Adrenal gland (tissue), 19 donors: ENCODE measurements around the gene EFCAB12. TPM values are rescaled to one million over a fixed set of nuclear protein-coding genes. Genes with fewer than 3 reads are reported as not detected.

ENCODE experiments used
- DNase-seq, 7 donors: peaks; one replicate each; pipeline ENCODE4 v3.0.0-alpha.2; 2019 to 2020
- H3K27ac ChIP-seq, 5 donors: fragments of 200-600 bp; sonication (generic) in 4 of 5; 1 replicate in 3 of 5; 2 replicates in 2 of 5; pipeline versions ENCODE4 v1.5.1 to v1.8.0; 2016 to 2020; ENCODE audit warnings: mild to moderate bottlenecking in 1 of 5
- H3K27me3 ChIP-seq: fragments of 200-600 bp; 2 replicates; pipeline ENCODE4 v1.8.0; 2021
- H3K36me3 ChIP-seq, 2 donors: fragments of 200-600 bp; replicated peaks in 1 of 2; 1 replicate in 1 of 2; 2 replicates in 1 of 2; pipeline versions ENCODE4 v1.5.1 to v1.8.0; 2018 to 2022
- H3K4me1 ChIP-seq, 2 donors: fragments of 200-600 bp; replicated peaks in 1 of 2; 1 replicate in 1 of 2; 2 replicates in 1 of 2; pipeline versions ENCODE4 v1.5.1 to v1.8.0; 2018 to 2021
- H3K4me3 ChIP-seq, 4 donors: fragments of 200-600 bp; sonication (generic) in 3 of 4; one replicate each; pipeline ENCODE4 v1.5.1; 2016 to 2018
- H3K9me3 ChIP-seq, 3 donors: fragments of 200-600 bp; sonication (generic) in 1 of 3; replicated peaks in 1 of 3; 1 replicate in 2 of 3; 2 replicates in 1 of 3; pipeline versions ENCODE4 v1.5.1 to v1.8.0; 2016 to 2021
- POLR2A ChIP-seq, 2 donors: fragments of 450-650 bp; IDR thresholded peaks; one replicate each; pipeline ENCODE4 v1.6.1; 2017; ENCODE audit warnings: antibody characterized with exemption in 2 of 2, mild to moderate bottlenecking in 2 of 2, moderate library complexity in 1 of 2
- WGBS, 4 donors: extraction: QIAGEN DNeasy Blood & Tissue Kit in 2 of 4; methylation state at CpG; one replicate each; pipeline versions ENCODE4 v1.1.5 to v1.1.7; 2013 to 2017; 5-methylcytosine and 5-hydroxymethylcytosine counted together
- intact Hi-C, 2 donors: fragments of 100-400 bp; cut with DNase I; formaldehyde crosslinking; loops; one replicate each; pipeline versions ENCODE4 v1.14.1 to v1.15.0; 2022 to 2023
- long read RNA-seq, 10 donors: library from polyadenylated mRNA in 3 of 10; unstranded in 2 of 10; stranded (forward) in 1 of 10; transcript quantifications; one replicate each; pipeline ENCODE4 v2.0.0 and lab custom pipeline, GENCODE V29; 2021 to 2026
- polyA plus RNA-seq, 3 donors: library from polyadenylated mRNA; stranded (reverse); fragments of 200-250 nt in 2 of 3; fragments of 350-450 nt in 1 of 3; fragmentation: Illumina TruSeq in 1 of 3; extraction: RNeasy Lipid Tissue Mini Kit (QIAGEN cat#74804) in 1 of 3; gene quantifications; one replicate each; pipeline ENCODE4 v1.2.3, GENCODE V29; 2013 to 2014
- total RNA-seq, 9 donors: library from RNA; depleted of rRNA in 4 of 9; stranded (reverse); fragments of >200 nt in 4 of 9; fragments of 120-200 nt in 1 of 9; fragmentation: NEBNext Ultra II Directional in 1 of 9; extraction: Animal tissue kit (Norgen Biotek cat#: 25700) in 1 of 9; gene quantifications; one replicate each; pipeline versions ENCODE4 v1.1.0 to v1.2.4, GENCODE V29; 2013 to 2023
- TF ChIP-seq, protein P1 (sequence below), 6 experiments: fragments of 450-650 bp in 4 of 6; fragments of 200-600 bp in 2 of 6; sonication (generic) in 1 of 6; IDR thresholded peaks; 1 replicate in 5 of 6; 2 replicates in 1 of 6; pipeline versions ENCODE4 v1.5.1 to v1.8.0; 2016 to 2021; ENCODE audit warnings: antibody characterized with exemption in 6 of 6, mild to moderate bottlenecking in 2 of 6, moderate library complexity in 1 of 6
- donor health status: healthy with polysubstance abuse.
- donor health status: Bipolar disorder and iron deficiency.
- donor health status: DM: yes; HTN: yes; CAD: no.
- donor health status: DM: no; HTN: no; CAD: no.
- donor health status: DM: no; HTN: no; CAD: no.
- donor health status: DM: yes; HTN: yes; CAD: no.

Gene EFCAB12
- total RNA-seq = 1 to 10 TPM in 2 of 9 donors, under 1 TPM in 6, not detected in 1; 0.17 to 1.3 (median 0.39) TPM
- polyA plus RNA-seq = 1 to 10 TPM in 2 of 3 donors, under 1 TPM in 1; 0.37 to 3.9 (median 2.8) TPM
- long read RNA-seq, donor 1 = 0 reads
- long read RNA-seq, donor 2 = 0 reads
- long read RNA-seq, donor 3 = 0 reads
- long read RNA-seq, donor 4 = 0 reads
- long read RNA-seq, donor 5 = 0 reads
- long read RNA-seq, donor 6 = 0 reads
- long read RNA-seq, donor 7 = 0 reads
- long read RNA-seq, donor 8 = 0 reads
- long read RNA-seq, donor 9 = 0 reads
- long read RNA-seq, donor 10 = 0 reads

DNA sequence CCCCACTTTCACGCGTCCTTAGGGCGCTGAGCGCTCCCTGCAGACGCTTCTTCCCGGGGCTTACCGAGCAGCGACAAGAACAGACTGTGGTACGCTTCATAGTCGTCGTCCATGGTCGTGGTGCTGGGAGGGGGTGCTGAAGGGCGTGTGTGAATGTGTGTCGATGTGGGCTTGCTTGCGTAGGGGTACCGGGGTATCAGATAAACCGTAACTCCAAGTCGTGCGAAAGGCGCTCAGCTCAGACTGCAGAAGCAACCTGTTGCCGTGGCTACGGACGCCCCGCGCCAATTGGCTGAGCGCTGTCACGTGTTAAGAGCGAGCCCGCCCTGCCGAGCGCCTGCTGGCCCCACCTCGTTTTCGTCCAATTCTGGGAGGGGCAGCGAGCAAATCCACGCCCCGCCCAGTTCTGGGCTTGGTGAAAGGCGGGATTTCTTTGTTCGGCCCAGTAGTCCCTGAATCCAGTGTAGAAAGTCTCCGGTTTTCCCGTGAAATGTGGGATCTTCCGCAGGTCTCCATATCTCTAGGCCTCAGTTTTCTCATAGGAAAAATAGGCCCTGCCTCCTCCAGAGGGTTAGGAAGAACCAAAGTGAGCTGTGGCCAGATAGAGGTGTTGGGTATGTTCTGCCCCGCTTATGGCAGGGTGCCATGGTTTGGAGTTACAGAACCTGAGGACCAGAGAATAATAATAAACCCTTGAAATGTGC, at the start of gene EFCAB12:
TSS of gene EFCAB12 (minus strand) at position 261 of the 704 bp plus-strand sequence. CDS start at position 113, 148 bp downstream.
- peaks cover 0 to 33% of the 10 kb centered on the region in 2 donors for H3K36me3 ChIP-seq
- no peaks in the 10 kb centered on the region for H3K9me3 ChIP-seq
- WGBS, 4 donors = 2 to 8% (median 2%) methylated on average over 7 to 42 of the region's 42 CpGs
- H3K4me3 ChIP-seq = peak within 1 kb of the TSS in 3 of 4 donors; percentile 4 to 77 (median 38)
- TF ChIP-seq, protein P1, sequence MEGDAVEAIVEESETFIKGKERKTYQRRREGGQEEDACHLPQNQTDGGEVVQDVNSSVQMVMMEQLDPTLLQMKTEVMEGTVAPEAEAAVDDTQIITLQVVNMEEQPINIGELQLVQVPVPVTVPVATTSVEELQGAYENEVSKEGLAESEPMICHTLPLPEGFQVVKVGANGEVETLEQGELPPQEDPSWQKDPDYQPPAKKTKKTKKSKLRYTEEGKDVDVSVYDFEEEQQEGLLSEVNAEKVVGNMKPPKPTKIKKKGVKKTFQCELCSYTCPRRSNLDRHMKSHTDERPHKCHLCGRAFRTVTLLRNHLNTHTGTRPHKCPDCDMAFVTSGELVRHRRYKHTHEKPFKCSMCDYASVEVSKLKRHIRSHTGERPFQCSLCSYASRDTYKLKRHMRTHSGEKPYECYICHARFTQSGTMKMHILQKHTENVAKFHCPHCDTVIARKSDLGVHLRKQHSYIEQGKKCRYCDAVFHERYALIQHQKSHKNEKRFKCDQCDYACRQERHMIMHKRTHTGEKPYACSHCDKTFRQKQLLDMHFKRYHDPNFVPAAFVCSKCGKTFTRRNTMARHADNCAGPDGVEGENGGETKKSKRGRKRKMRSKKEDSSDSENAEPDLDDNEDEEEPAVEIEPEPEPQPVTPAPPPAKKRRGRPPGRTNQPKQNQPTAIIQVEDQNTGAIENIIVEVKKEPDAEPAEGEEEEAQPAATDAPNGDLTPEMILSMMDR (IDR thresholded peaks at IDR 0.05) = peak in 1 of 6 experiments; percentile 5
- TF ChIP-seq POLR2A (IDR thresholded peaks at IDR 0.05) = peak in 1 of 2 donors; percentile 39
- H3K27ac ChIP-seq = peak within 1 kb of the TSS in 2 of 5 donors; percentile 51 to 55
- intact Hi-C loops = no loop called here
- peaks cover 7 to 16% of the 10 kb centered on the region in 2 donors for H3K4me1 ChIP-seq
- DNase-seq = peak; percentile 96 to 99 (median 97)
- no peaks in the 10 kb centered on the region for H3K27me3 ChIP-seq

DNA sequence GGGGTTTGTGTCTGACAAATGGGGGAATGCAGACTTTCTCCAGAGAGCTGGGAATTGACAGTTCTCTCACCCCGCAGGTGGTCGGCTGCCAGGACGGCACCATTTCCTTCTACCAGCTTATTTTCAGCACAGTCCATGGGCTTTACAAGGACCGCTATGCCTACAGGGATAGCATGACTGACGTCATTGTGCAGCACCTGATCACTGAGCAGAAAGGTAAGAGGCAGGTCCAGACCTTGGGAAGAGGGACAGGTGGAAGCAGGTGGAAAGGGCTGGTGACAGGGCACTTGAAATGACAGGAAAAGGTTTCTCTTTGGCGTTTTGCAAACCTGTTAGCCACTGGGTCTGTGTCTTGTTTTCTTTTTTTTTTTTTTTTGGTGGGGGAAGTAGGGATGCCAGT, 48.1 kb upstream of the EFCAB12 start:
- Histone ChIP-seq H3K36me3 (peaks cover 0 to 37% of the 10 kb centered on the region in 2 donors), H3K27me3 (no peaks in the 10 kb centered on the region), H3K4me3 (no peak overlapping the region), H3K27ac (no peak overlapping the region), H3K9me3 (no peaks in the 10 kb centered on the region), H3K4me1 (peaks cover 0 to 11% of the 10 kb centered on the region in 2 donors)
- DNase-seq = no peak
- intact Hi-C loops = no loop called here
- no peak for TF ChIP-seq POLR2A (IDR thresholded peaks at IDR 0.05)
- TF ChIP-seq, protein P1 (IDR thresholded peaks at IDR 0.05) = no peak
- 94 to 98% (median 95%) methylated on average over 6 of the region's 6 CpGs for WGBS, 4 donors

DNA sequence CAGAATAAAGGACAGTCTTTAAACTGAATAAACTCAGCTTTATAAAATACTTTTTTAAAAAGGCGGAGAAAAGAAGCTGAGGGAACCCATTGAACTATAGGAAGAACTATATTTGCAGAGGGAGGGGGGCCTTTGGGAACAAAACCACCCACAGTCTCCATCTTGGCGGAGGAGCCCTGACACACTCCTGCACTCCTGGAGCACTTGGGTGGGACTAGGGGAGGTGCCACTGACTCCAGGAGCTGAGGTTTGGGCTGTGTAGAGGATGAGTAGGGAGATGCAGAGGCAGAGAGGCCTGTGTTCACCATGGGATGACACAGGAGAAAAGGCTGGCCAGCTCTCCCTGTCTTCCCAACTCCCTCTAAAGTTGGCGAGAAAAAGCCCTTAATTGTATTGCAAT, 47.4 kb upstream of the EFCAB12 start:
- intact Hi-C loops = no loop called here
- no peak overlapping the region for H3K27ac ChIP-seq
- DNase-seq = no peak
- TF ChIP-seq POLR2A (IDR thresholded peaks at IDR 0.05) = no peak
- TF ChIP-seq, protein P1 (IDR thresholded peaks at IDR 0.05) = no peak
- peaks cover 0 to 11% of the 10 kb centered on the region in 2 donors for H3K4me1 ChIP-seq
- no peaks in the 10 kb centered on the region for H3K27me3 ChIP-seq
- peaks cover 0 to 36% of the 10 kb centered on the region in 2 donors for H3K36me3 ChIP-seq
- H3K4me3 ChIP-seq = no peak overlapping the region
- no peaks in the 10 kb centered on the region for H3K9me3 ChIP-seq
- 92 to 98% (median 94%) methylated on average over 3 of the region's 3 CpGs for WGBS, 4 donors

DNA sequence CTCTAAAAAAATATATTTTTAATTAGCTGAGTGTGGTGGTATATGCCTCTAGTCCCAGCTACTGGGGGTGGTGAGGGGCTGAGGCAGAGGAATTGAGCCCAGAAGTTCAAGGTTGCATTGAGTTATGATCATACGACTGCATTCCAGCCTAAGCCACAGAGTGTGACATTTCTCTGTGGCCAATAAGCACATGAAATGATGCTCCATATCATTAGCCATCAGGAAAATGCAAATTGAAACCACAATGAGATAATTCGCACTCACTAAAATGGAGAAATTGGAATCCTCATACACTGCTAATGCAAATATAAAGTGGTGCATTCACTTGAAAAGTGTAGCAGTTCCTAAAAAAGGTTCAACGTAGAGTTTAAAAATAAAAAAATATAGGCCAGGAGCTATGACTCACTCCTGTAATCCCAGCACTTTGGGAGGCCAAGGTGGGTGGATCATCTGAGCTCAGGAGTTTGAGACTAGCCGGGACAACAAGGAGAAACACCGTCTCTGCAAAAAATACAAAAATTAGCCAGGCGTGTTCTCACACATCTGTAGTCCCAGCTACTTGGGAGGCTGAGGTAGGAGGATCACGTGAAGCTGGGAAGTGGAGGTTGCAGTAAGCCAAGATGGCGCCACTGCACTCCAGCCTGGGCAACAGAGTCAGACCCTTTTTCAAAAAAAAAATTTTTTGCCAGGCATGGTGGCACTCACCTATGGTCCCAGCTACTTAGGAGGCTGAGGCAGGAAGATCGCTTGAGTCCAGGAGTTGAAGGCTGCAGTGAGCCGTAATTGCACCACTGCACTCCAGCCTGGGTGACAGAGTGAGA, 46.8 kb upstream of the EFCAB12 start:
- intact Hi-C loops = no loop called here
- peaks cover 0 to 34% of the 10 kb centered on the region in 2 donors for H3K36me3 ChIP-seq
- H3K27me3 ChIP-seq = no peaks in the 10 kb centered on the region
- DNase-seq = no peak
- TF ChIP-seq POLR2A (IDR thresholded peaks at IDR 0.05) = no peak
- TF ChIP-seq, protein P1 (IDR thresholded peaks at IDR 0.05) = no peak
- H3K9me3 ChIP-seq = no peaks in the 10 kb centered on the region
- H3K27ac ChIP-seq = no peak overlapping the region
- peaks cover 0 to 11% of the 10 kb centered on the region in 2 donors for H3K4me1 ChIP-seq
- WGBS, 4 donors = 78 to 82% (median 81%) methylated on average over 10 of the region's 10 CpGs
- H3K4me3 ChIP-seq = no peak overlapping the region
